ENCODE data around the gene NR1I3.
"Not testable (repeated sequence)": the region's sequence is repeated elsewhere in the genome, so short reads cannot be mapped to it uniquely, and the experiment has no call there.

The NR1I3 gene

GRCh38 chr1:161255302-161255701, 17.3 kb upstream of the NR1I3 start:
- H3K27me3 ChIP-seq (replicated peaks; ENCODE audit: control insufficient read depth, insufficient read depth, low read length); DNase-seq (ENCODE audit: extremely low read depth, insufficient read length); H3K36me3 ChIP-seq (ENCODE audit: control insufficient read depth, insufficient read depth, low read length); H3K4me3 ChIP-seq (replicated peaks; ENCODE audit: low read depth, low read length): not testable (repeated sequence)

GRCh38 chr1:161251579-161251978, 13.6 kb upstream of the NR1I3 start:
- no peak overlapping the region for H3K4me3 ChIP-seq (replicated peaks; ENCODE audit: low read depth, low read length)
- DNase-seq (ENCODE audit: extremely low read depth, insufficient read length): no peak
- TF ChIP-seq, protein P1, sequence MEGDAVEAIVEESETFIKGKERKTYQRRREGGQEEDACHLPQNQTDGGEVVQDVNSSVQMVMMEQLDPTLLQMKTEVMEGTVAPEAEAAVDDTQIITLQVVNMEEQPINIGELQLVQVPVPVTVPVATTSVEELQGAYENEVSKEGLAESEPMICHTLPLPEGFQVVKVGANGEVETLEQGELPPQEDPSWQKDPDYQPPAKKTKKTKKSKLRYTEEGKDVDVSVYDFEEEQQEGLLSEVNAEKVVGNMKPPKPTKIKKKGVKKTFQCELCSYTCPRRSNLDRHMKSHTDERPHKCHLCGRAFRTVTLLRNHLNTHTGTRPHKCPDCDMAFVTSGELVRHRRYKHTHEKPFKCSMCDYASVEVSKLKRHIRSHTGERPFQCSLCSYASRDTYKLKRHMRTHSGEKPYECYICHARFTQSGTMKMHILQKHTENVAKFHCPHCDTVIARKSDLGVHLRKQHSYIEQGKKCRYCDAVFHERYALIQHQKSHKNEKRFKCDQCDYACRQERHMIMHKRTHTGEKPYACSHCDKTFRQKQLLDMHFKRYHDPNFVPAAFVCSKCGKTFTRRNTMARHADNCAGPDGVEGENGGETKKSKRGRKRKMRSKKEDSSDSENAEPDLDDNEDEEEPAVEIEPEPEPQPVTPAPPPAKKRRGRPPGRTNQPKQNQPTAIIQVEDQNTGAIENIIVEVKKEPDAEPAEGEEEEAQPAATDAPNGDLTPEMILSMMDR (IDR thresholded peaks at IDR 0.05; ENCODE audit: insufficient read depth, low read length, poor library complexity, severe bottlenecking): no peak
- H3K27me3 ChIP-seq (replicated peaks; ENCODE audit: control insufficient read depth, insufficient read depth, low read length): no peaks in the 10 kb centered on the region
- H3K36me3 ChIP-seq (ENCODE audit: control insufficient read depth, insufficient read depth, low read length): no peaks in the 10 kb centered on the region

GRCh38 chr1:161250829-161251228, 12.8 kb upstream of the NR1I3 start:
- H3K36me3 ChIP-seq (ENCODE audit: control insufficient read depth, insufficient read depth, low read length): no peaks in the 10 kb centered on the region
- no peak overlapping the region for H3K4me3 ChIP-seq (replicated peaks; ENCODE audit: low read depth, low read length)
- H3K27me3 ChIP-seq (replicated peaks; ENCODE audit: control insufficient read depth, insufficient read depth, low read length): no peaks in the 10 kb centered on the region
- no peak for DNase-seq (ENCODE audit: extremely low read depth, insufficient read length)
- TF ChIP-seq, protein P1 (IDR thresholded peaks at IDR 0.05; ENCODE audit: insufficient read depth, low read length, poor library complexity, severe bottlenecking): no peak

DNA sequence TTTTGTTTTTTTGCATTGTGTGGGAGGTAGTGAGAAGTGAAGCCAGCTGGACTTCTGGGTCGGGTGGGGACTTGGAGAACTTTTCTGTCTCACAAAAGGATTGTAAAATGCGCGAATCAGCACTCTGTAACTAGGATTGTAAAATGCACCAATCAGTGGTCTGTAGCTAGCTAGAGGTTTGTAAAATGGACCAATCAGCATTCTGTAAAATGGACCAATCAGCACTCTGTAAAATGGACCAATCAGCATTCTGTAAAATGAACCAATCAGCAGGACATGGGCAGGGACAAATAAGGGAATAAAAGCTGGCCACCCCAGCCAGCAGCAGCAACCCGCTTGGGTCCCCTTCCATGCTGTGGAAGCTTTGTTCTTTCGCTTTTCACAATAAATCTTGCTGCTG, 12.1 kb upstream of the NR1I3 start:
- H3K36me3 ChIP-seq (ENCODE audit: control insufficient read depth, insufficient read depth, low read length); H3K4me3 ChIP-seq (replicated peaks; ENCODE audit: low read depth, low read length); H3K27me3 ChIP-seq (replicated peaks; ENCODE audit: control insufficient read depth, insufficient read depth, low read length); DNase-seq (ENCODE audit: extremely low read depth, insufficient read length): not testable (repeated sequence)

GRCh38 chr1:161244888-161245287, 6.9 kb upstream of the NR1I3 start:
- no peaks in the 10 kb centered on the region for H3K27me3 ChIP-seq (replicated peaks; ENCODE audit: control insufficient read depth, insufficient read depth, low read length)
- TF ChIP-seq, protein P1 (IDR thresholded peaks at IDR 0.05; ENCODE audit: insufficient read depth, low read length, poor library complexity, severe bottlenecking): no peak
- H3K4me3 ChIP-seq (replicated peaks; ENCODE audit: low read depth, low read length): no peak overlapping the region
- no peak for DNase-seq (ENCODE audit: extremely low read depth, insufficient read length)
- no peaks in the 10 kb centered on the region for H3K36me3 ChIP-seq (ENCODE audit: control insufficient read depth, insufficient read depth, low read length)

GRCh38 chr1:161242313-161242712, 4.3 kb upstream of the NR1I3 start:
- Histone ChIP-seq H3K27me3 (replicated peaks; ENCODE audit: control insufficient read depth, insufficient read depth, low read length) (no peaks in the 10 kb centered on the region), H3K36me3 (ENCODE audit: control insufficient read depth, insufficient read depth, low read length) (no peaks in the 10 kb centered on the region), H3K4me3 (replicated peaks; ENCODE audit: low read depth, low read length) (no peak overlapping the region)
- TF ChIP-seq, protein P1 (IDR thresholded peaks at IDR 0.05; ENCODE audit: insufficient read depth, low read length, poor library complexity, severe bottlenecking): no peak
- DNase-seq (ENCODE audit: extremely low read depth, insufficient read length): no peak

DNA sequence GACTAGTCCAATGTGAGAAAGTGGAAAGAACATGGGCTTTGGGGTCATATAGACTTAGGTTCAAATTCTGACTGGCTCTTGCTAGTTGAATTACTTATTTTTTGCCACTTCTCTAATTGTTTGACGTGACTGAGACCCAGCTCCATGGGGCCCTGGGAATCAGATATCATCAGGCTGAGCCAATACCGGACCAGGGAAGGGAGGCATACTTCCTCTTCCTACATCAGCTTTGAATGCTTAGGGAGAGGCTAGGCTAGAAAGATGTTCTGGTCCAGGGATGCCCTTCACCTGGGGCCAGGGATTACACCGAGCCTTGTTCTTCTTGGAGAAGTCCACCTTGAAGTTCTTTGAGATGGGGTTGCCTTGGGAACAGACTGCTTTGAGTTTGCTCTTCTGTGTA, 3.7 kb upstream of the NR1I3 start:
- no peak for DNase-seq (ENCODE audit: extremely low read depth, insufficient read length)

More for the DNA sequence above, 3.7 kb upstream of the NR1I3 start:
- Histone ChIP-seq H3K36me3 (ENCODE audit: control insufficient read depth, insufficient read depth, low read length) (no peaks in the 10 kb centered on the region), H3K27me3 (replicated peaks; ENCODE audit: control insufficient read depth, insufficient read depth, low read length) (no peaks in the 10 kb centered on the region), H3K4me3 (replicated peaks; ENCODE audit: low read depth, low read length) (no peak overlapping the region)
- TF ChIP-seq, protein P1 (IDR thresholded peaks at IDR 0.05; ENCODE audit: insufficient read depth, low read length, poor library complexity, severe bottlenecking): no peak
